Measurements from ENCODE around the gene TGM1.
"Not testable (repeated sequence)": the region's sequence is repeated elsewhere in the genome, so short reads cannot be mapped to it uniquely, and the experiment has no call there.

TGM1 gene

GRCh38 chr14:24232121-24232644, 30.8 kb downstream of the TGM1 start, which contains the start of gene NEDD8:
Gene NEDD8, minus strand, starts transcription at chr14:24232367. Its CDS starts 100 bp downstream, at chr14:24232267.
- peak; percentile 83 to 87 for DNase-seq

- no peak for DNase-seq
Measured at GRCh38 chr14:24231263-24232120, 31.5 kb downstream of the TGM1 start.

- no peak for DNase-seq
Measured at GRCh38 chr14:24228902-24229301, 34.1 kb downstream of the TGM1 start.

GRCh38 chr14:24226473-24226872, 36.5 kb downstream of the TGM1 start:
- no peak for DNase-seq

GRCh38 chr14:24224618-24225071, 38.3 kb downstream of the TGM1 start:
- DNase-seq, result no peak

GRCh38 chr14:24222987-24223386, 40.0 kb downstream of the TGM1 start:
- not testable (repeated sequence) for DNase-seq

- DNase-seq, result no peak
Measured at GRCh38 chr14:24219521-24219920, 43.5 kb downstream of the TGM1 start.

GRCh38 chr14:24219080-24219479, 43.9 kb downstream of the TGM1 start:
- DNase-seq, result no peak

- not testable (repeated sequence) for DNase-seq
Measured at GRCh38 chr14:24216876-24217275, 46.1 kb downstream of the TGM1 start.

- DNase-seq, result no peak
Measured at GRCh38 chr14:24216345-24216699, 46.7 kb downstream of the TGM1 start.

GRCh38 chr14:24215495-24216344, 47.3 kb downstream of the TGM1 start, which contains the start of gene MDP1:
Gene MDP1, minus strand, starts transcription at chr14:24216066. Its CDS starts 111 bp downstream, at chr14:24215955.
- peak; percentile 69 to 75 for DNase-seq

GRCh38 chr14:24213866-24214662, 48.9 kb downstream of the TGM1 start:
- DNase-seq, result no peak

- peak; percentile 91 to 93 for DNase-seq
Measured at GRCh38 chr14:24212924-24213865, 49.8 kb downstream of the TGM1 start, which contains the start of gene CHMP4A. Gene CHMP4A, minus strand, starts transcription at chr14:24213488. Its CDS starts 49 bp downstream, at chr14:24213439.

GRCh38 chr14:24211311-24211710, 51.7 kb downstream of the TGM1 start:
- no peak for DNase-seq

- no peak for DNase-seq
Measured at GRCh38 chr14:24207625-24208024, 55.4 kb downstream of the TGM1 start.

- no peak for DNase-seq
Measured at GRCh38 chr14:24207104-24207551, 55.8 kb downstream of the TGM1 start.

GRCh38 chr14:24206260-24207103, 56.5 kb downstream of the TGM1 start:
- DNase-seq, result no peak

GRCh38 chr14:24204163-24205146, 58.5 kb downstream of the TGM1 start:
- DNase-seq, result no peak
